ENCODE measurements around the gene MTHFD2L.
"Not testable (repeated sequence)": the region's sequence is repeated elsewhere in the genome, so short reads cannot be mapped to it uniquely, and the experiment has no call there.

MTHFD2L gene

GRCh38 chr4:74157561-74158465 lies at the start of gene MTHFD2L:
Gene MTHFD2L, plus strand, starts transcription at chr4:74158118. Its CDS starts 21 bp downstream, at chr4:74158139.
- peak; percentile 84 to 88 for DNase-seq

DNA sequence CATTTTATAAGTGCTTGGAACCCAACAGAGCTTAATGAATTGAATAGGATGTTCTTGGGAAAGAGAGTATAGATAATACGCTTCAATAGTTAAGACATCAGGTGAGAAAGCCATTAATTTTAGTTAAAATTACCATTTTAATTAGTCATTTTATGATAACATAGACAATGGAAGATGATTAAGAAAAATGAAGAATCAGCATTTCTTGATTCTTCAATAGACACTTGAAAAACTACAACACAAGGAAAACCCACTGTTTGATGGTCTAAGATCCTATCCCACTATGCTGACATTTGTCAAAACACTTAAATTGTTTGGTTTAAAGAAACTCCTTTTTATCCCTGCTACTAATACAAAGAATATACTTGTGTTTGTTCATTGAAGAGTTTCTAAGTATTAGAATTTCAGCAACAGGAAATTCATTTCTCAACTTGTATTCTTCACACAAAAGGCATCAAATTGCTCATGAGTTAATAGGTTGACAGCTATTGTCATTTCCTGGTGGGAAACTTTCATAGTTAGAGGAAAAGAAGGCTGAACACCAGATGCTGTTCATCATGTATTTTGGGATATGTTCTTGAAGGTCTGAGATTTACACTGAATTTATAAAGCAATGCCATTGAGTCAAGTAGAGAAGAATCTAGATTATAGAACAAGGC lies 49.3 kb upstream of the MTHFD2L start:
- no peak for DNase-seq

DNA sequence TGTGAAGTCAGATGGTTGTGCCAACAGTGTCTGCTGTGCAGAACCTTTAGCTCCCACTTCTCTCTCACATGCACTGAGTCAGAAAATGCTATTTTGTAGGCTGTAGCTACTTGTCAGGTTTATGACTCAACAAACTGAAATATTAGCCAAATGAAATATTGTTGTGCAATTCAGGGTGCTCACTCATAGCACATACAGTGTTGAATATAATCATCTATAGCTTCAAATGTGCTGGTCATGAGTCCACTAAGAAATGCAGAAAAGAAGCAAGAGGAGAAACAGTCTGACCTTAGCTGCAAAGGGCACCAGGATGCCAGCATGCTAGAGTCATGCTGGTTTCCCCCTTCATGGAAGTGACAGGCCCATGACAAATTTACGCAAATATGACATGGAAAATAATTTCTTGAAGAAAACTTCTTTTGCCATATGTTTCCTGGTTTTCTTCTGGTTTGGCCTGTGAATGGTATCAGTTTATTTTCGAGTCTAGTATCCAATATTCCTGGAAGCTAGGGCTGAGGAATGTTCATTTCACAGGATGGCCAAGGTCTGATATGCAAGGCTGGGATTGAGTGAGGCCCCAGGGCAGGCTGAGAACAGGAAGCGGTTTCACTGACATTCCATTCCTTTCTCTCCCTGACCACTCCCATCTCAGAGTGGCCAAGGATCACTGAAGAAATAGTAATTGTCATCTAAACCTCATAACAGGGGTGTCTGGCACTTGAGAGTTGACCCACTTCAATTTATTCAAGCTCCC lies 48.6 kb upstream of the MTHFD2L start:
- no peak for DNase-seq

DNA sequence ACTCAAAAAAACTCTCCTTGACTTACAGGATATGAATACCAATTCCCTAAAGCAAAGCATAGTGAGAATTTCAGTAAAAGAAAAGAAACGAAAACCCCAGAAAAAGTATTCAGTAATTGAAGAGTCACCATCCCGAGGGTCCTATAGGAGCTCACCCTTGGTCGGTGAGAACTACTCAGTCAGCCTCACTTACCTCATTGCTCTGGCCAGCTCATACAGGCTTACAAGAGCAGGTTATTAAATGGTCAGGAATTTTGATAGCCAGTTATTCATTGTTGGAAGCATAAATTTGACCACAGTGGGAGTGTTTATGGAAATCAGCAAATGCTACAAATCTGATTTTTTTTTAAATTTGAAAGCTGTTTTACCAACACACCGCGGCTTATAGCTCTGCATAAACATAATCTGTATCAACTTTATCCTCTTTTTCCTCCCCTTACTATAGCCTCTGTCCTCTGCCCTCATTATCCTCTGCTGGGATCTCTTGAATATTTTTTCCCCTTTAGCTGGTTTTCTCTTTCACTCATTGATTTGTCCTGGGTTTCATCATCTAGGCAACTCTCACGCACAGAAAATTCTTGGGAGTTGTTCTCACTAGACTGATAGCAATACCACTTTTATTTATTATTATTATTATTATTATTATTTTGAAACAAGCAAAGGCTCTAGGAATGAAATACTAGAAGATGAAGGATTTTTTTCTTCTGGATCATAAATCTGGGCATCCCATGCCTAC lies 47.9 kb upstream of the MTHFD2L start:
- DNase-seq, result no peak

DNA sequence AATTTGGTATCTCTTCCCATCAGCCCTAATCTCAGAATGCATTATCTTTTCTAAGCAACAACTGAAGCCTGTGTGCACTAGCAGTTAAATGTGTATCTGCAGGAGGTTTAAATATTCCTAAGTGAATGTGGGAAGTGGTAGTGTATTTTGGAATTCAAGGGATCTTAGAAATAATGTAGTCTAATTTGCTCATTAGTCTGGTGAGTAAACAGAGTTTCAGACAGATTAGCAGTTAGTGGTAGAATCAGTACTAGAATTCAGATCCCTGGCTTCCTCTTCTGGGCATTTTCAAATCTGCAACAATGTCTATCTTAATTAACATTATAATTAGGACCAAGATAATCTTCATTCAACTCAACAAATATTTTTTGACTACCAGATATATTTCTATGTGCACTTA lies 47.2 kb upstream of the MTHFD2L start:
- DNase-seq, result no peak

DNA sequence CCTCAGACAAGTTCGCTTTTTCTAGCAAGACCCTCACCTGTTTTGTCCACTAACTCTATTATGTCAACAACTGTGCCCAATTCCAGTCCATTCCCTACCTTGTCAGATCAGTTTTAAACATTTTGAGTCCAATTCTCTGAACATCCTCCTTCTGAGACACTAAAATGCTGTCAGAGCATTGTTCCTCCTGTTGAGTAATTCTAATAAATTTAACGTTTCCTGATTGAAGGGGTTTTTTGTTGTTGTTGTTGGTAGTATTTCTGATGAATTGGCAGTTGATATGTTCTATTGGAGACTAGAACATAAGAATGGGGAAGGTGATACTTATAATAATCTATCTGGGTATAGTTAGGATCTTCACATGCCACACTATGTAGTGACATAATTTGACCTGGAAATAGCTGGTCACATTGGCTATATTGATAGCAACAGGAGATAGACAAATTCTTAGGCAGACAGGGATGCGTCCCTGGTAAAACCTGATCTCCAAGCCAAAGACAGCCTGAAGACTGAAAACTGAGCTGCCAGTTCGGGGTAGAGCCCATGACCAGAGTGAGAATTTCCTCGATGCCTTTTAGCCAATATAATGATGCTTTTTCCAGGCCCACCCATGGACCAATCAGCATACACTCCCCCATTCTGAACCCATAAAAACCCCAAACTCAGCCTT lies 46.5 kb upstream of the MTHFD2L start:
- no peak for DNase-seq

GRCh38 chr4:74111990-74112389 lies 45.9 kb upstream of the MTHFD2L start:
- no peak for DNase-seq

DNA sequence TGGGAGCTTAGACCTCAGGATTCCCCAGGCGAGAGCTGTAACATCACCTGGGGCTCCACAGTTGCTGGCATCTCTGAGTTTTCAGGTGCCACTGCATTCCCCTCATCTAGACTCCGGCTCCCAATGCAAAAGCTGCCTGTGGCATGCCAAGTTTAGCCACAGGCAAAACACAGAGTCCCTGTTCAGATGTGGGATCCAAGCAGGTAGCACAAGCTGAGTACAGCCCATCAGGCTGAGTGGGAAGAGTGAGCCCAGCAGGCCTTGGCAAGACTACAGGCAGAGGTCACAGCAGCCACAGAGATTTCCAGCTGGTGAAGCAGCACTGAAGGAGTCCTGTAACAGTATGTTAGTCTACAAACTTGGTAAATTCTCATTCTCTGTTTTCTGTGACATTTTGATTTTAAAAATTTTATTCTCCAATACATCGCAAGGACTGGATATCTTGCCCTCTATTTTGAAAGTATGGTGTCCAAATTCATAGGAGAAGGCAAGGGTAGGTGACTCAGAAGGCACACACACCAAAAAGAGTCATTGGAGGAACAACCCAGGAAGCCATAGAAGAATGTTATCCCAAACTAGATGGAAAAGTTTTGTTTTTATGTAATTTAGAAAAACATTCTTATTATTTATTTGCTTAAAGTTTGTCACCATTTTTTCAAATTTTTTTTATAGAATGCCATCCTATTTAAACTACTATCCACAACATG lies 45.4 kb upstream of the MTHFD2L start:
- no peak for DNase-seq

DNA sequence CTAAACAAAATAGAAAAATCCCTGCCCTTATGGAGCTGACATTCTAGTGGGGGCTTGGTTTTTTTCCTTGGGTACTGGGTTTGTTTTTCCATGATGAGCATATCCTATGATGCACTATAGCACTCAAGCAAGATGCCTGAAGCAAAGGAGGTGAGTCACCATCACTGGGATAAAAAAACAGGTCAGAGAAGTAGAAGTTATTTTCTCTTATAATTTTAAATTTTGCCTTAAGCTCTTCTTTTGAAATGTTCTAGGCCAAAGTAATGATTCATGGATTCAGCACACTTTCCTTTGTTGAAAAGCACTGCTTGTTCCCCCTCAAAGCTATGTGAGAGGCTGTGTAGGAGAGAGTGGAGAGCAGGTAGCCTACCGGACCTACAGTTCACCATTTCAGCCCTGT lies 43.7 kb upstream of the MTHFD2L start:
- DNase-seq, result no peak

DNA sequence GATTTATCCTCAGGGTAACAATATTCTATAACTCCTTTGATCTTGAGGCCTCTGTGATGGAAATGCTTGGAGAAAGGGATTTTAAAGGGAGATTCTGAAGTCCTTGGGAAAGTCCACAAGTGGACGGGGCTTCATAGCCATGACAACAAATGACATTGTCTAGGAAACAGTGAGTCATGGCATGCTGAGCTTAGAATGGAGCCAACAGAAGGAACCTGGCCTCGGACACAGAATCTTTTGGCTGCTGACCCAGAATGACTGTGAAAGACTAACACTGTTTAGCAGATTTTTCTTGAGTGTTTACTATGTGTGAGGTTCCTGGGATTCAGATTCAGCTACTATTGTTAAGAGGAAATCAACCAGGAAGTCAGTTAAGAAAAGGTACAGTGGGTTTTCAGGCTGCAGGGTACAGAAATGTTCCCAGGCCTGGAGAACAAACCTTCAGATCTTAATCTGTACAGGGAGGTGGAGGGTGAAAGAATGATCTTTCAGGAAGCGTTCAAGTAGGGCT lies 40.8 kb upstream of the MTHFD2L start:
- no peak for DNase-seq

GRCh38 chr4:74118600-74119338 lies 39.1 kb upstream of the MTHFD2L start:
- DNase-seq, result no peak

DNA sequence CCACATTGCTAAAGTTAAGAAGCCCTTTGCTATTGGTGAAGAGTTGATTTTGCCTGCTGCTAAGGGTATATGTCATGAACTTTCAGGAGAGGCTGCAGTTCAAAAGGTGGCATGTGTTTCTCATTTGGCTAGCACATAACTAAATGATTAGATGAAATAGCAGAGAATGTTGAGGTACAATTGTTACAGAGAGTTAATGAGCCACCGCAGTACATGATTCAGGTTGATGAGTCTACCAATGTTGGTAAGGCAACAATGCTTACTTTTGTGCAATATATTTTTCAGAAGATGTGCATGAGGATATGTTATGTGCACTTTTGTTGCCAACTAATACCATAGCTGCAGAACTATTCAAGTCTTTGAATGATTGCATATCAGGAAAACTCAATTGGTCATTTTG lies 37.8 kb upstream of the MTHFD2L start:
- DNase-seq, result no peak

DNA sequence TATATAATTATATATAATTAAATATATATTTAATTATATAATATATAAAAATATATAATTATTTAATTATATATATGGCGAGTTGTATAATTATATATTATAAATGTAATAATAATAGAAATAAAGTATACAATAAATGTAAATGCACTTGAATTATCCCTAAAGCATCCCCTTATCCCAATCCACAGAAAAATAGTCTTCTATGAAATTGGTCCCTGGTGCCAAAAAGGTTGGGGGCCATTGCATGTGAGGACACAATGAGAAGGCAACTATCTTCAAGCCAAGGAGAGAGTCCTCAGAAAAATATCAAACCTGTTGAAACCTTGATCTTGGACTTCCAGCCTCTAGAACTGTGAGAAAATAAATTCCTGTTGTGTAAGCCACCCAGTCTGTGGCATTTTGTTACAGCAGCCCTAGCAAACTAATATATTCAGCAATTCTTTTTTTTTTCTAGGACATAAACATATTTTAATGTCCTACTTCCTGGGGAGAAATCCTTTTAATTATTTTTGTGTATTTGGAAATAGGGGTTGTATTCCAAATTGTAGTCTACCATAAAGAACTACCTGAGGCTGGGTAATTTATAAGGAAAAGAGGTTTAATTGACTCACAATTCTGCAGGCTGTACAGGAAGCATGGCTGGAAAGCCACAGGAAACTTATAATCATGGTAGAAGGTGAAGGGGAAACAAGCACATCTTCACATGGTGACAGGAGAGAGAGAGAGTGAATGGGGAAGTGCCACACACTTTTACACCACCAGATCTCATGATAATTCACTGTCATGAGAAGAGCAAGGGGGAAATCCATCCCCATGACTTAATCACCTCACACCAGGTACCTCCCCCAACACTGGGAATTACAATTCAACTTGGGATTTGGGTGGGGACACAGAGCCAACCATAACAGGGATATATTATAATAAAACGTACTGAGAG lies 36.0 kb upstream of the MTHFD2L start:
- DNase-seq, result no peak

DNA sequence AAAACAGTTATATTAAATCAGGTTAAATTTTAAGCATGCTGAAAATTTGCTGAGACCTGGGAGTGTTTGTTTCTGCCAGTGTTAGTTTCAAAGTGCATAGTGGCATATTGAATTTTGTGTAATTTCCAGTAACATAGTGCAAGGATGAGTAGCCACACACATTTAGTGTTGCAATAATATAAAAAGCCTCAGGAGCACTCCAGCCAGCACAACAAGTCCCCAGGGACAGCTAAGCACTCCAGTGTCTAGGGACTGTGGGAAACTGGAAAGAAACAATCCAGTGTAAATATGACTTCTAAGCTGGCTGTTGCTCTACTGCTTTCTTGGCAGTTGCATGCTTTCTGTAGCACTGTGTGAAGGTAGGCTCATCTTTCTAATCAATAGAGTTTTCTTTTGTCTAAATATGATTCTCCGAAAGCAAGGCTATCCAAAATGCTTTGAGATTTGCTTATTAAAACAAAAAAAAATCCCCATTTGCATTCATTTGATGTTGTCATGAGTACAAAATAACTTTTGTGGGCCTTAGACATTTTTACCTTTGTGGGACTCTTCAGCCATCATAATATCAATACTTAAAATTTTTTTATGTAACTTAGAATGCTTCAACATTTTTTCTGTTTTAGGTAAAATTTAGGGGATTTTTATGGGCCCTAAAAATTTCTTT lies 34.7 kb upstream of the MTHFD2L start:
- no peak for DNase-seq

DNA sequence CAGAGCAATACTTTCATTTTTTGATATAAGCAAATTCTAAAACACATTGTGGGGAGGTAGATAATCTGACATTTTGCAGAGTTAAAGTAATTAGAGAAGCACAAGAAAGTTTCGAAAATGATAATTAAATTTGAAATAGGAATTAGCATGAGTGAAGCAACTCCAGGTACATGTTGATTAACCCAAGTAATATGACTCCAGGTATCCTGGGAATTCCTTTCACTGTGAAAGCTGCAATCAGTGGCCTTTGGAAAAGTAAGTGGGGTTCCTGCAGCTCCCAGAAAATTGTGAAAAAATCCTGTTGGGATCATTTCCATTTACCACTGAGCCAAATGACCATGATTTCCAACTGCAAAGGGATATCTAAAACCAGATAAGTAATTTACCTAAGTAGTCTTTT lies 32.9 kb upstream of the MTHFD2L start:
- no peak for DNase-seq

DNA sequence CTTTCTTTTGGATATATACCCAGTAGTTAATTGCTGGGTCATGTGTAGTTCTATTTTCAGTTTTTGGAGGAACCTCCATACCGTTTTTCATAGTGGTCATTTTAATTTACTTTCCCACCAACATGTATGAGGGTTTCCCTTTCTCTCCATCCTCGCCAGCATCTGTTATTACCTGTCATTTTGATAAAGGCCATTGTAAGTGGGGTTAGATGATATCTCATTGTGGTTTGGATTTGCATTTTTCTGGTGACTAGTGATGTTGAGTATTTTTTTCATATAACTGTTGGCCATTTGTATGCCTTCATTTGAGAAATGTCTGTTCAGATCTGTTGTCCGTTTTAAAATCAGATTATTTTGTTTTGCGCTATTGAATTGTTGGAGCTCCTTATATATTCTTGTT lies 30.2 kb upstream of the MTHFD2L start:
- no peak for DNase-seq

- DNase-seq, result not testable (repeated sequence)
Measured at GRCh38 chr4:74130843-74131242, 27.1 kb upstream of the MTHFD2L start.

- DNase-seq, result not testable (repeated sequence)
Measured at GRCh38 chr4:74132188-74132587, 25.7 kb upstream of the MTHFD2L start.

DNA sequence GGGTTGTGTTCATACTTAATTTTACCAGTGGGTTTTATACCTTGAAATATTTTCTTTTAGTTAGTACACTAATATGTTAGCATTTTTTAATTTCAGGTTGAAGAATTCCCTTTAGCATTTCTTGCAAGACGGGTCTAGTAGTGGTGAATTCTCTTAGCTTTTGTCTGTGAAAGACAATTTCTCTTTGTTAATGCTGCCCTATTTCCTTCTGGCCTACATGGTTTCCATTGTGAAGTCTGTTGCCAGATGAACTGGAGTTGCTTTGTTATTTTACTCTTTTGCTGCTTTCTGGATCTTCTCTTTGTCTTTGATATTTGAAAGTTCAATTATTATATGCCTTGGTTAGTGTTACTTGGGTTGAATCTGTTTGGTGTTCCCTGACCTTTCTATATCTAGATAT lies 25.0 kb upstream of the MTHFD2L start:
- no peak for DNase-seq

Data from stimulated activated CD4-positive, alpha-beta T cell treated with anti-CD3 and anti-CD28 coated beads, Interleukin-2, amount 100 ng/mL, for 24 hours (primary cell).